NCI-H2107 (cell line): ENCODE data around the gene SPATS2L.
"Not testable (repeated sequence)": the region's sequence is repeated elsewhere in the genome, so short reads cannot be mapped to it uniquely, and the experiment has no call there.

Source experiments
- DNase-seq: peaks from one replicate; lab custom pipeline; 2025; lab: John Stamatoyannopoulos, UW

Gene SPATS2L

DNA sequence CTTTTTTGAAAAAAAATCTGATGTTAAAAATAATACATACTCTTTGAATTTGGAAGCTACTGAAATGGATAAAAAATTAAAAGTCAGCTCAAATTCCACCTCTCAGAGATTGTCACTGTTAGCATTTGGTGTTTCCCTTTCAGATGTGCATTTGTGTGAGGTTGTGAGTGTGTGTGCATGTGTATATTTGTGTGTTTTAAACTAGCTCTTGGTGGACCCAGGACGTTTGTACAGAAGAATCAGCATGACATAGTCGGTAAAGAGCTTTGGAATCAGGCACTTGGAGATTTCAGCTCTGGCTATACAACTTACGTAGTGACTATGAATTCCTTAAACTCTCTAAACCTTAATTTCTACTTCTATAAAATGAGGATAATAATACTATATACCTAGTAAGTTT lies 14.5 kb downstream of the SPATS2L start:
- DNase-seq, result no peak

DNA sequence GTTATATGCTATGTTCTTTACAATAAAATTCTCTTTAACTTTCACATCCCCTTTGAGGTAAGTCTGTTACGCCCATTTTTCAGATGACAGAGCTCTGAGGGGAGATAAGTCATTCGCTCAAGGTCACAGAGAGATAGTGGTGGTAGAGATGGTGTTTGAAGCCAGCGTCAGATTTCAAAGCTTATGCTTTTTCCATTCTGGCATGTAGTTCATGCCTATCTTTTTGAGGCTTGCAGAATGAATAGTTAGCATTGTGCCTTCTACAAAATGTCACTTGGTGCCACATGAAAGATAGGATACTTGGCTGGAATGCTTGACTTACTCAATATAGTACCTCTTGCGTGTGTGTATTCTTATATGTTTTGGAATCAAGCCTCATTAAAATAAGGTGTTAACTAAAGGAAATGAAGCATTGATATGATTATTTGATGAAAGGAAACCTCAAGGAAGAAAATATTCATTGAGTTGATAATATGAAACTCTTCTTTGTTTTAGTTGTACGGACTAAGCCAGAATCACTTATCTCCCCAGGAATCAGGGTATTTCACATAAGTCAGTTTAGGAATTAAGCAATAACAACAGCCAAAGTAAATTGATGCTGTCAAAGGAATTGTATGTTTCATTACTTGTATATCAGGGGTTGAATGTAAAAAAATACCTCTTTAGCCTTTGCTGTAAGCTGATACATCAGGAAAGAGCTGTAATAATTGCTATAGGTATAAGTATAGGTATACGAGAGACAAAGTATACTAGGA lies 15.5 kb downstream of the SPATS2L start:
- no peak for DNase-seq

- no peak for DNase-seq
Measured at GRCh38 chr2:200322607-200323006, 16.1 kb downstream of the SPATS2L start.

DNA sequence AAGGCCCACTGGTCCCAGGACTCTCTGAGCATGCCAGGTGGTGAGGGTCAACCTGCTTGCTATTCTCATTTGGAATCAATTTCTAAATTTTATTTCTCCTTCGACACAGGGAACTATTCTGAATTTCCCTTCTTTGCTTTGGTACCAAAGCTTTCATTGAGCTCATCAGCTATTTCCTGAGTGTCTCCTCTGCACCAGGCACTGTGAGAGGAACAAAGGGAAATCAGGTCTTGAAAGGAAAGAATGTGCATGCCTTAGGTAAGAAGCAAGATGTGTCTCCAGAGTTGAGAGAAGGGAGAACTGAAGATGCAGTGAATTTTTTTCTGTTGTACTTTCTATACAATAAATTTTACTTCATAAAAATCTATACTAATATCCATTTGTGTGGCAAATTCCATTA lies 17.9 kb downstream of the SPATS2L start:
- no peak for DNase-seq

DNA sequence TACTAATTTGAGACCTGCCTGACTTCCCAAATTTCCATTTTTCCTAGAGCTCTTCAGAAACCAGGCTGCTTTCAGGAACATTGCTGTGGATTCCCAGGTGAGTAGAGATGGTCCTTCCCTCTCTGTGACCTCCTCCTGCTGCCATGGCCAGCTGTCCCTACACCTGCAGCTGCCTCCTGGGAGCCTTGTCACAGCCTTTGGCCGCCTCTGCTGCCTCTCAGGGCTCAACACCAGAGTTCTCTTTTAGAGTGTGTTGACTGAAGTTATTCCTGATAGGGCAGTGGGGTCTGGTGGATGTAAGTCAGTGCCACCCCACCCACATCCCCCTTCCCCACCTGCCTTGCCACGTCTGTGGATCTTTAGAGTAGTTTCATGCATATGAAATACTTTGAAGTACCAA lies 22.9 kb downstream of the SPATS2L start:
- no peak for DNase-seq

- no peak for DNase-seq
Measured at GRCh38 chr2:200329798-200330197, 23.3 kb downstream of the SPATS2L start.

DNA sequence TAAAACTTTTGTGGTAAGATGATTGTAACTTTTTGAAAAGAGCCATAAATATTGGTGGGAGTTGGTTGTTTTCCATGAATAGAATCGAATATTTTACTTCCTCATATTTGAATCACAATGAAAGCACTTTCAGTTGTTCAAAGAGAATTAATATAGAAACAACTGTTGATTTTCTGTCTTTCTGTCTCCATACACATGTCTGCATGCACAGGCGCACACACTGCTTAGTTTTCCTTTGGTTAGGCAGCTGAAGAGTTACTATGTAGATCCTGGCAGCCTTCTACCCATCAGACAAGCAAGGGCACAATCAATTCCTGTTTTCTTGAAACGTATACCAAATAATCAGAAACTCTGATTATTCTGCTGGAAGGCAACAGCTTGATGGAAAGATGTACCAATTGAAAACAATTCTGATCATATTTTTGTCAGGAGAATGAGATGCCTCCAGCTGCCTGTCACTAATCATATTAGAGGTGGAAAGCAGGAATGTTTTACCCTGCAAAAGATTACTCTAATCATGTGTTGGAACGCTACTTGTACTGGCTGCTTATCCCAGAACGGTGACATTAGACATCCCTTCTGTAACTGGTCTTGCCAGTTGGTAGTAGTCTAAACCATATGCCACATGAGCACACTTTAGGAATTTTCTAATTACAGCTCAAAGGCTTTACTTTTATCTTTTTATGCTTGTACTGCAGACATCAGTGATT lies 24.0 kb downstream of the SPATS2L start:
- DNase-seq, result no peak

DNA sequence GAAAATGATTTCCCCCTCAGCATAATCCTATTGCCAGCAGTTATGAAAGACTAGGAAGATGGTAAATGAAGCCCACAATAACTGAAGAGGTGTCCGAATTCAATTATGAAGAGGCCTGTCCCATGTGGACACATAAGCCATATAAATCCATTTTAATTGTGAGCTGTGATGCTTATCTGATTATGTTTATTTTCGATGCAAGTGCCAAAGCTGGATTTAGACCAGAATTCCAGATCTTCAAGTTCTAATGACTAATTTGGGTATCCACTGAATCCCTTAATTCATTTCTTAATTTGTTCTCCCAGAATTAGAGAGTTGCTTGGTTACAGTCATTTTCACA lies 24.5 kb downstream of the SPATS2L start:
- no peak for DNase-seq

DNA sequence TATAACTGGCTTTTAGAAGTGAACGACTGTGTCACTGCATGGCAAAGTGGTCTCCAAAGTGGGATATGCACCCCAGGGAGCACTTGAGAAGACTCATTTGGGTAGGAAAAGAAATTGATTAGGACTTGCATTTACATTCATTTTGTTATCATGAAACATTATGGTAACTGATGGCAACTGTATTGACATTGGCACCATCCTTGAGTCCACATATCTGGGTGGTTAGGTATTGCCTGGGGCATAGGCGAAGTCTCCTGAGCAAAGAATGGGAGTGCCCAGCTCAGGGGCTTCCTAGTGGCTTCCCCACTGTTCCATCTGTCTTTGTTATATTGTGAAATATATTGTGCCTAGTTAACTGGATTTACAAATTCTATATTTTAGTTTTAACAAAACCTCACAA lies 29.2 kb downstream of the SPATS2L start:
- no peak for DNase-seq

DNA sequence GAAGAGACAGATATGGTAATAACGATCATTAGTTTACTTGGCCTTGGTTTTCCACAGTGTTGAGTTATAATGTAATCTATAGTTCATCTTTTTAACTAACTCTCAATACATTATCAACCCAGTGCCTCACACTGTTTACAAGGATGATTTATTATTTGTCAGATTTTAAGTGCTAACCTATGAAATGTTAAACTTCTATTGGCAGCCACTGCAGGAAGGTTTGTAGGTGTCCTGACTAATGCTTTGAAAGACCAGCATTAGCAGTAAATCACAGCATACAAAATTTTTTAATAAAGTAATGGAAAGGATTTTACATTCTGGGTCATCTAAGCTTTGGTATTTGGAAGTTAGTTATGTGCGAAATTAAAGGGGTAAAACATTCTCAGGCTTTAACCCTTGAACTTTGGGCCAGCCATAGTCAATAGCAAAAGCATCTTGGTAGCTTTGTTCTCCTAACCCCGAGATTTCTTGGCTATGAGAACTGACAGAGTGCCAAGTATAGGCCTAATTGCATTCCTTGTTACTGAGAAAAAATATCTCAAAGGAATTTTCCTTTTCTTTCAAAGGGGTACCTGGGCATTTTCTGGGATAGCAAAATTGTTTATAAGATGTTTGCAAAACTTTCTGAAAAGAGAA lies 30.6 kb downstream of the SPATS2L start:
- no peak for DNase-seq

- DNase-seq, result no peak
Measured at GRCh38 chr2:200337621-200338020, 31.1 kb downstream of the SPATS2L start.

- DNase-seq, result no peak
Measured at GRCh38 chr2:200338692-200339091, 32.2 kb downstream of the SPATS2L start.

GRCh38 chr2:200340508-200341224 lies 34.2 kb downstream of the SPATS2L start:
- DNase-seq, result no peak

GRCh38 chr2:200341376-200341775 lies 34.9 kb downstream of the SPATS2L start:
- no peak for DNase-seq

DNA sequence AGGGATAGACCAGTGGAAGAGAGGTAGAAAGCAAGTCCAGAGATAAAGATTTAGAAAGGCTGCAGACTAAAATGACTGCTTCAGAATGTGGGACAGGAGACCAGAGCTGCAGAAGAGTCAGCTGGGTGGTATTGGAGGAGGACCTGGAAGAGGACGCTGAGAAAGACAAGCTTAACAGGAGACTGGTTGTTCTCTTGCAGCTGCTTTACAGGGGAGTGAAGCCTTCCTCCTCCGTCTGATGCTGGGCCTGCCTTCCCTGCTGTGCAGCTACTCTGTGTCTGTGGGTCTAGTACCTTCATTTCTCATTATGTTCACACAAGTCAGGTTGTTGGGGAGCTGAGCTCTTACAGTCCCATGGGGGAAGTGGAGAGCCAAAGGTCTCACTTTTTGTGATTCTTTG lies 35.7 kb downstream of the SPATS2L start:
- DNase-seq, result no peak

DNA sequence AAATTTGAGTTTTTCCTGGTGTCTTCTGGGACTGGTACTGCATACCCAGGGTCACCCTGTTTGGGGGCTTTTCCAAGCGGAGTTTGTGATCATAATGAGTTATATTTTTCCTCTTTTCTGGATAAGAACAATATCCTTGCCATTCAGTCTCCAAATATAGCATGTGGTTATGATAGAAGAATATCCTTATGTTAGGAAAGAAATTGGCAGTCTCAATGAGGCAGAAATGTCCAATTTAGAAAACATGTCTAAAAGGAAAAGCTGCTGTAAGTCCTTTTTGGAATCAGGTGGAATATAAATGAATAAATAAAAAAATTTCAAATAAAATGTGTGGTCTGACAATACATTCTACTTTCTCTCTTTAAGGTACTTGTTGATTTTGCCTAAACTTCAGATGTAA lies 36.2 kb downstream of the SPATS2L start:
- no peak for DNase-seq

GRCh38 chr2:200344202-200344601 lies 37.7 kb downstream of the SPATS2L start:
- DNase-seq, result not testable (repeated sequence)

- no peak for DNase-seq
Measured at GRCh38 chr2:200345975-200346374, 39.5 kb downstream of the SPATS2L start.

DNA sequence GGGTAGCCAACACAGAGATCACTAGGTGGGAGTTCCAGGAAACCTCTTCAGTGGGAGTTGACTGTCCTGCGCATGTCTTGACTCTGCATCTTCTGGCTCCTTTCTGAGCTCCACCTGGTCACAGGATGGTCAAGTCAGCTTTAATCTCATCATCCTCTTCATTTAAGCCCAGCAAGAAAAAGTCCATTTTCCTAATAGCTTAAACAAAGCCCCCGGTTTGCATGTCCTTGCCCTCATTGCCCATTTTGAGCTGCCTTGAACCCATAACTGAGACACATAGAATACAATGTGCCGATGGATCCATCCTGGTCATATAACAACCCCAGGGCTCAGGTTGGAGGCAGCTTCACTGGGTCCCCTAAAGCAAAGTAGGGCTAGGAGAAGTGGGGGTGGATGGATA lies 40.8 kb downstream of the SPATS2L start:
- no peak for DNase-seq

GRCh38 chr2:200348897-200349563 lies 42.5 kb downstream of the SPATS2L start:
- DNase-seq, result no peak

DNA sequence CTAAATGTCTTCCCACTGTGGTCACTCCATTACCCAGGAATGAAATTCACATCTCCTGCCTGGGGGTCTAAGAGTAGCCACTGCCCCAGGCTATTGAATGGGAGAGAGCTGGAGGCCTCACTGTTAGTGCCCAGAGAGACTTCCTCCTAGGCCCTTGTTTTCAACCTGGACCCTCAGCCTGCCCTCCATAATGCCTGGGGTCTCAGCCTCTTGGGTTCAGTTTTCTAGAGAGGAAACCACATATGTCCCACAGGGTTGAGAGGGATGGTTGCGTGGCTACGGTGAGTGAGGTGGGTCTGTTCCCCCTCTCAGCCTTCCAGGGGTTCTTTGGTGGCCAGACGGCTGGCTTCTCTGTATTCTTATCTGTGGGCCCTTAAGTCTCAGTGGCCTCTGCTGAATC lies 43.4 kb downstream of the SPATS2L start:
- DNase-seq, result no peak

- DNase-seq, result no peak
Measured at GRCh38 chr2:200350850-200351285, 44.4 kb downstream of the SPATS2L start.
